Kidney tubule cell (primary cell): ENCODE results near the gene SPSB3.

Experiments used
- DNase-seq: peaks from one replicate; pipeline ENCODE4 v3.0.0-alpha.2; 2018; ENCODE audit warnings: low spot score

SPSB3 gene

GRCh38 chr16:1775006-1775845 is 7.1 kb downstream of the SPSB3 start:
- no peak for DNase-seq

- no peak for DNase-seq
These were observed 8.0 kb downstream of the SPSB3 start for GRCh38 chr16:1774448-1774780.

GRCh38 chr16:1773703-1774447 is 8.5 kb downstream of the SPSB3 start:
- peak; percentile 70 for DNase-seq

GRCh38 chr16:1772908-1773702 is 9.3 kb downstream of the SPSB3 start, which contains the start of gene MRPS34:
Gene MRPS34 (minus strand): TSS chr16:1773134. CDS start chr16:1773119, 15 bp downstream.
- DNase-seq: peak; percentile 89

GRCh38 chr16:1772362-1772907 is 9.9 kb downstream of the SPSB3 start, which contains the start of gene EME2:
Gene EME2 (plus strand): TSS chr16:1772810. CDS start chr16:1773228, 418 bp downstream.
- DNase-seq: peak; percentile 56

GRCh38 chr16:1771864-1772361 is 10.5 kb downstream of the SPSB3 start:
- DNase-seq: no peak

- peak; percentile 62 for DNase-seq
These were observed 11.0 kb downstream of the SPSB3 start, which contains the start of gene NME3 for GRCh38 chr16:1771188-1771863. Gene NME3 (minus strand): TSS chr16:1771543. CDS start chr16:1771534, 9 bp downstream.

- DNase-seq: peak; percentile 76
These were observed 11.8 kb downstream of the SPSB3 start for GRCh38 chr16:1770328-1771187.

- no peak for DNase-seq
These were observed 12.7 kb downstream of the SPSB3 start for GRCh38 chr16:1769402-1770300.

GRCh38 chr16:1768767-1769401 is 13.5 kb downstream of the SPSB3 start:
- DNase-seq: no peak

- DNase-seq: no peak
These were observed 14.2 kb downstream of the SPSB3 start for GRCh38 chr16:1768061-1768766.

GRCh38 chr16:1767116-1767994 is 15.0 kb downstream of the SPSB3 start:
- no peak for DNase-seq

GRCh38 chr16:1766701-1767100 is 15.7 kb downstream of the SPSB3 start:
- DNase-seq: no peak

- no peak for DNase-seq
These were observed 16.1 kb downstream of the SPSB3 start for GRCh38 chr16:1766231-1766630.

GRCh38 chr16:1765826-1766225 is 16.5 kb downstream of the SPSB3 start:
- no peak for DNase-seq

- DNase-seq: no peak
These were observed 17.4 kb downstream of the SPSB3 start for GRCh38 chr16:1764971-1765370.
